AG10803 (cell line): ENCODE measurements around the gene CFL1.

Source experiments
- DNase-seq: peaks from one replicate; pipeline ENCODE4 v3.0.0; 2010; ENCODE audit warnings: low read depth
- H3K4me3 ChIP-seq: 2 replicates; pipeline ENCODE4 v1.5.1; 2011; ENCODE audit warnings: mild to moderate bottlenecking, low read length, control low read depth
- CTCF ChIP-seq: conservative IDR thresholded peaks from 2 replicates; pipeline ENCODE4 v1.5.1; 2011; ENCODE audit warnings: mild to moderate bottlenecking, low read length, control low read depth, inconsistent platforms

Gene CFL1

DNA sequence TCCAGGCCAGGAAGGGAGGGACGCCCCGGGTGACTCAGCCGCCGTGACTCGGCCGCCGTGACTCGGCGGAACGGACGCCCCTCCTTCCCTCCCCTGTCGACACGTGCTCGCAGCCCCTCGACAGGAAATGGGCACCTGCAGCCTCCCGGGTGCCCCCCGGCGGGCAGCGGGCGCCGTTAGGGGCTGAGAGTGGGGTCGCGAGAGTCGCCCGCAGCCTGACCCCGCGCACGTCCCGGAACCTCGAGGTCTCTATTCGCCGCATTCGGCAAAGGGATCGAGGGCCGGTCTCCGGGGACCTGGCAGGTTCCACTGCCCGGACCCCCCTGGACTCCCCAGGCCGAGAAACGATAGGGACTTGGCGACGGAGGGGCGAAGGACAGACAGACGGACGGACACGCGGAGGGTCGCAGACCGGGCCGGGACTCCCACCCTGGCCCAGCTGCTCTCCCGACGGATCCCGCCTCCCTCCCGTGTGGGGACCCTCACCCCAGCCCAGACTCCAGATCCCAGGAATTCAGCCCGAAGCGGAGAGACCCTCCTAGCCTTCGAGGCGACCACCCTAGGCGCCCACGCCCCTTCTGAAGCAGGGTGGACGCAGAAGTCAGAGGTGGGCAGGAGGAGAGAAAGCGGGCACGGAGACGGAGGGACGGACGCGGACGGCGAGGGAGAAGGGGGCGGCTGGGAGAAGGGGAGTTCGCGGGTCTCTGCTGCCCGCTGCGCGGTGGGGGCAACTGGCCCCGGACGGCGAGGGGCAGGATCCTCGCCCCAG, 41.6 kb upstream of the CFL1 start:
- peak; percentile 79 for DNase-seq
- TF ChIP-seq CTCF = no peak
- H3K4me3 ChIP-seq = peak overlapping the region; percentile 96

- DNase-seq = peak; percentile 62
- H3K4me3 ChIP-seq = peak overlapping the region; percentile 96
- TF ChIP-seq CTCF = no peak
These were observed 40.8 kb upstream of the CFL1 start for GRCh38 chr11:65898656-65899355.

DNA sequence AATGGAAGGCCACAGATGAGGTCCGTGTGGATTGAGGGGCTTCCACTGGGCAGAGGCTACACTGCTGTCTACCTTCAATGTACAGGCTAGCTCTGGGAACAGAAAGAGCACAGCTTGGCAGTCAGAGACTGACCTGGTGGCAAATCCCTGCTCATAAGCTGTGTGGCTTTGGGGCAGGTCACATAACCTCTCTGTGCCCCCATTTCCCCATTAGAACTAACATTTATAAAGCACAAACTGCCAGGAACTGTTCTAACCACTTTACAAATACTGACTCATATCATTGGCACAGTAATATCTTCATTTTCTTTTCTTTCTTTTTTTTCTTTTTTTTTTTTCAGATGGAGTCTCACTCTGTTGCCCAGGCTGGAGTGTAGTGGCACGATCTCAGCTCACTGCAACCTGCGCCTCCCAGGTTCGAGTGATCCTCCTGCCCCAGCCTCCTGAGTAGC, 39.1 kb upstream of the CFL1 start:
- DNase-seq = no peak
- TF ChIP-seq CTCF = no peak
- H3K4me3 ChIP-seq = peak overlapping the region; percentile 20; the same call in 1 of the 2 replicates

DNA sequence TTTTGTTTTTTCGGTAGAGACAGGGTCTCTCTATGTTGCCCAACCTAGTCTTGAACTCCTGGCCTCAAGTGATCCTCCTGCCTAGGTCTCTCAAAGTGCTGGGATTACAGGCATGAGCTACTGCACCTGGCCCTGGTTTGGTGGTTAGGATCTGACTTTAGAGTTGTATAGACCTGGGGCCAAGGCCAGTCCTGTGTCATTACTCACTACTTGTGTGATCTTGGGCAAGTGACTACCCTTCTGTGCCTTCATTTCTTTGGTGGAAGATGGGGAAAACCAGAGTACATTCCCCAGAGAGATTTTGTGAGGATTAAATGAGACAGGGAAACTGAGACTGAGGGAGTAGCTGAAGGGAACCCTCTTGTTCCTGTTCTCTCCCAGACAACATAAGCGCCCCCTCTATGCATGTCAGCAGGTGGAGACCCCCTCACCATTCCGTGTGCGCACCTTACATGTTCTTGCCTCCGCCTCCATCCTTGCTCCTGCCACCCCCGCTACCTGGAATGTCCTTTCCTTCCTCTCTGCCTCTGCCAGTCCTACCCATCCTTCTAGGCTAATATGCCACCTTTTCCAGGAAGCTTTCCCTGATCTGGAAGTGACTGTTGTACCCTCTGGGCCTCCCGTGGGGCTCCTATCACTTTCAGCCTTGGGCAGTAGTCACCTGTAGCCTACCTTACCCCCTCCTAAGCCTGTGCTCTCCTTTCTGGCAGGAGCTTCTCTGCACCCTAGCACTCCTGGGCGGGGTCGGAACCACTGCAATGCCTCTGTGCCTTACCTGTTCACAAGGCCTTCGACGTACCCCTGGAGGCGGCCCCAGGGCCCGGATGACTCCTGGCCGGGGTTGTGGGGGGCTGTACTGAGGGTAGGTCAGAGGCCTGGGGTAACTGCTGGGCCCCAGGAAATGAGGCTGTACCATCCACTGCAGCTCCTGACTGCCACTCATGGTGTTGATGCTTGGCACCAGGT, 38.3 kb upstream of the CFL1 start:
- H3K4me3 ChIP-seq = peak overlapping the region; percentile 20; the same call in 1 of the 2 replicates
- TF ChIP-seq CTCF = no peak
- DNase-seq = no peak

DNA sequence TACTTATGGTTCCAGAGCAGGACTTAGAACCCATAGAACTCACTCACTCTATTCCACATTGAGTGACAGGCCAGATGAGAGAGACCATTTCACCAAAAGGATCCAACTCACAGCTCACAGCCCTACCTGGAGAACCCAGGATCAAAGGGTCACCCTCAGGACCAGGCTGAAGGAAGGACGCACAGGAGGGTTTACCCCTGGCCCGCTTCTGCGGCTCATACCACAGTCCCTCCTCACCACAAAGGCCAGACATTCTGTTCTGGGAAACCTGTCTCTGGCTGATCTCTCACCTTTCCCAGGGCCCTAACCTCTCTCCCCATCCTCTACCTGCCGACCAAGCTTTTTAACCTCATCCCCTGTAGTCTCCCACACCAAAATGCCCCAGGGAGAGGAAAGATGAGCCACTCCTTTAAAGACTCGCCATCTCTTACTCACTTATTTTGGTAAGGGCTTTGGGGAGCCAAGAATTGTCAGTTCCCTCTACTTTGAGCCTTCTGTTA, 37.6 kb upstream of the CFL1 start:
- no peak for TF ChIP-seq CTCF
- DNase-seq = no peak
- no peak overlapping the region for H3K4me3 ChIP-seq

DNA sequence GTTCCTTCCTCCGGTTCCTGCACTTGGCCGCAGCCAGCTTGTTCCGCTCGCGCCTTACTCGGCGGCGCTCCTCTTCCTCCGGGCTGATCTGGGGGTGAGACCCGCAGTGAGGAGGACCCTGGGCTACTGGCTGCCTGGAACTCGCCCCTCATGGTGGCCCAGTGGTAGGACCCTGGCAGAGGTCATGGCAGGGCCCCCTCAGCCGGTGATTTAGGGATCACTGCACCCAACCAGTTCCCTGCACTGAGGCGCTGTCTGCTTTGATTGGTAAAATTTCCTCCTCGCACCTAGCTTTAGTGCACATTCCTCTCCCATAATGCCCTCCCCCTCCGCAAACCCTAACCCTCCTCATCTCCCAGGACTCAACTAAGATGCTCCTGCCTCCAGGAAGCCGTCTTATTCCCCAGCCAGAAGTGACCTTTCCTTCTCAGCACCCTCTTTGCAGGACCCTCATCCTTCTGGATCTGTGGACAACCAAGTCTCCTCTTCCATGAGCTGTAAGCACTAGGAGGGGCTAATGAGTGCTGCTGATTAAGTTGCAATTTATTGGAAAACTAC, 36.1 kb upstream of the CFL1 start:
- TF ChIP-seq CTCF = no peak
- DNase-seq = no peak
- no peak overlapping the region for H3K4me3 ChIP-seq
